ENCODE measurements around the gene ANKRD36C. TPM values are rescaled to one million over a fixed set of nuclear protein-coding genes. Genes with fewer than 3 reads are reported as not detected.

ANKRD36C gene
- 22.6 and 22.7 TPM in 2 replicates for total RNA-seq (2014; rRNA removed; shearing (Covaris generic))

GRCh38 chr2:95991351-95992094 lies at the start of gene ANKRD36C:
TSS of gene ANKRD36C (minus strand) at chr2:95991824. CDS start at chr2:95991708, 116 bp downstream.

GRCh38 chr2:96034792-96035191 lies 43.2 kb upstream of the ANKRD36C start, which contains the start of gene GPAT2:
TSS of gene GPAT2 (minus strand) at chr2:96034916. CDS start at chr2:96032359, 2,557 bp downstream.

Small RNAs within 50 kb of the gene (small RNA-seq; reads per million reads assigned to genes)
- gene RN7SL210P: not detected

Other genes starting within 250 kb of the ANKRD36C start
- gene GPAT2, start 43.1 kb upstream of the ANKRD36C start, total RNA-seq (2014; rRNA removed; shearing (Covaris generic)): not detected in 2 replicates
- gene ADRA2B, start 124.7 kb upstream of the ANKRD36C start, total RNA-seq (2014; rRNA removed; shearing (Covaris generic)): not detected in 2 replicates
- gene ASTL, start 146.7 kb upstream of the ANKRD36C start, total RNA-seq (2014; rRNA removed; shearing (Covaris generic)): not detected in 2 replicates
- 17.0 and 18.2 TPM in 2 replicates for gene DUSP2, start 153.6 kb upstream of the ANKRD36C start, total RNA-seq (2014; rRNA removed; shearing (Covaris generic))
- 66.6 and 73.0 TPM in 2 replicates for gene STARD7, start 217.0 kb upstream of the ANKRD36C start, total RNA-seq (2014; rRNA removed; shearing (Covaris generic))